Measurements from ENCODE around the gene TARS2.

Gene TARS2, protein sequence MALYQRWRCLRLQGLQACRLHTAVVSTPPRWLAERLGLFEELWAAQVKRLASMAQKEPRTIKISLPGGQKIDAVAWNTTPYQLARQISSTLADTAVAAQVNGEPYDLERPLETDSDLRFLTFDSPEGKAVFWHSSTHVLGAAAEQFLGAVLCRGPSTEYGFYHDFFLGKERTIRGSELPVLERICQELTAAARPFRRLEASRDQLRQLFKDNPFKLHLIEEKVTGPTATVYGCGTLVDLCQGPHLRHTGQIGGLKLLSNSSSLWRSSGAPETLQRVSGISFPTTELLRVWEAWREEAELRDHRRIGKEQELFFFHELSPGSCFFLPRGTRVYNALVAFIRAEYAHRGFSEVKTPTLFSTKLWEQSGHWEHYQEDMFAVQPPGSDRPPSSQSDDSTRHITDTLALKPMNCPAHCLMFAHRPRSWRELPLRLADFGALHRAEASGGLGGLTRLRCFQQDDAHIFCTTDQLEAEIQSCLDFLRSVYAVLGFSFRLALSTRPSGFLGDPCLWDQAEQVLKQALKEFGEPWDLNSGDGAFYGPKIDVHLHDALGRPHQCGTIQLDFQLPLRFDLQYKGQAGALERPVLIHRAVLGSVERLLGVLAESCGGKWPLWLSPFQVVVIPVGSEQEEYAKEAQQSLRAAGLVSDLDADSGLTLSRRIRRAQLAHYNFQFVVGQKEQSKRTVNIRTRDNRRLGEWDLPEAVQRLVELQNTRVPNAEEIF

DNA sequence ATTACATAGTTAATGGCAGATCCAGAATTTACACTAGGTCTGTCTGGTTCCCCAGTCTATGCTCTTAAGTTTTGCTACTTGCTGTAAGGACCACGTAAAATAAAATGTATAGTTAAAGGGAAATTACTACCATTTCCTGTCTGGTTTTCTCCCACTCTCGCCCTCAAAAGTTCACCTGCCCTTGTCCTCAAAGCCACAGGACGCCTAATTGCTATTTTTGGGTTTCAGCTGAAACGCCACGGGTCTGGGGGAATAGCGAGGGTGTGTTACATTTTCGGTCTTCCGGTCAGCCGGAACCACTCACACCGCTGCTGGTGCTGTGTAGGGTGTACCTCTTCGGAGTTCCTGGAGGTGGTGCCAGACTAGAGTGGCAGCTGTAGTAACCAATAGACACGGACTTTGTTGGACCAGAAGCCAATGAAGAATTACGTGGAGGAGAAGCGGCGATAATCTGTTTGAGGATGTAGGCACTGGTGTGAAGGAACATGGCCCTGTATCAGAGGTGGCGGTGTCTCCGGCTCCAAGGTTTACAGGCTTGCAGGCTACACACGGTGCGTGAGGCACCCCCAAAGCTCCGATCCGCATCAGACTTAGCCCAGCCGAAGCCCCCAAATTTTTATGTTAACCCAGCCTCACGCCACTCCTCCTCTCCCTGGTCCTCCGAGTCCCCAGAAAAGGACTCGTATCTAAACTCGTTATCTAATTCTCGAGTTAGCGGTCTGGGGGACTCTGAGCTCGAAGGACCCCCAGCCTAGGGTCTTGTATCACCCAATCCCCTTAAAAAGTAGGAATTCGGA, at the start of gene TARS2:
TARS2 (plus strand) TSS at position 454 of the 797 bp plus-strand sequence; CDS start at position 486, 32 bp downstream.
- peak; percentile 96 to 97 for DNase-seq

DNA sequence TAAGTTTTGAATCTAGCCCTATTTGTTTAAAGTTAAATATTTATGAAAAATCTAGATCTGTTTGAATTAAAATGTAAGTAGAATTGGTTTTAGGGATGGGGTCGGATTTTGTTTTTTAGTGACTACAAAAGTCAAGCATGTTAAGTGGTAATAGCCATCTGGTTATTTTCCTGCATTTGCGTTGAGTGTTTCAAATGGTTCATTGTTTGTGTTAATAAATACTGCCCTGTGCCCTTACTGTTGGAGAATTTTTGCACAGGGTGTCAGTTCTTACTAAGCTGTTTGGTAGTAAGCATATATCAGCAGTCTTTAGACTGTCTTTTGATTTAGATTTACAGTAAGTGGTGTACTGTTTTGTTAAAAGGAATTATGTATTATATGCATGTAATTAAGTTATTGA, 46.1 kb upstream of the TARS2 start:
- no peak for DNase-seq

DNA sequence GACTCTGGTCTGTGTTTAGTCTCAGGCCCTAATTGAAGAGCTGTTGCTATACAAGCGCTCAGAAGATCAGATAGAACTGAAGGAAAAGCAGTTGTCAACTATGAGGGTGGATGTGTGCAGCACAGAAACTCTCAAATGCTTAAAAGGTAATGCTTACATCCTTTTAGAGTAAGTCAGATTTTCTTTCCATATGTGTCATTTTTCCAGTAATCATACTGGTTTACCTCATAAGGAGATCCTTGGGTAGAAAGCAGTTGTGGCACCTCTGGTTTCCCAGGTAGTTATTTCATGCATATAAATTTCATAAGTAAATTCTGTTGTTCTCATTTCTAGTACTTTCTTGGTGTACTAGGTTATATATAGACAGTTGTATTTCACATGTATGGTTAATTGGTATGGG, 43.0 kb upstream of the TARS2 start:
- DNase-seq: no peak

DNA sequence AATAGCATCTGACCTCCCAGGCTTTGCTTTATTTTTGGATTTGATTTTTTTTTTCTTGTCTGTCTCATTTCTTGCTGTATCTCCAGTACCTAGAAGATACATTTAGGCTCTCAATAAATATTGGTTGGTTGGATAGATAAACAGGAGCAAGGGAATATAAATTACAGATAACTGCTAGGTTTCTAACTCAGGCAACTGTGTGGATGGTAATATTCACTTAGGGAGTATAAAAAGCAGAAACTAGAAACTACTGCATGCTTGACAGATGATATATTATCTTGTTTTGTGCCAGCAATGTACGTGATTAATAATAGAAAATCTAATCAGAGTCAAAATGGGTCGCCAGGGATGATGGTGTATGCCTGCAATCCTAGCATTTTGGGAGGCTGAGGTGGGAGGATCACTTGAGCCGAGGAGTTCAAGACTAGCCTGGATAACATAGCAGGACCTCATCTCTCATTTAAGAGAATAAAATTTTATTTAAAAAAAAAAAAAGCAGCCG, 31.0 kb upstream of the TARS2 start:
- DNase-seq: no peak

DNA sequence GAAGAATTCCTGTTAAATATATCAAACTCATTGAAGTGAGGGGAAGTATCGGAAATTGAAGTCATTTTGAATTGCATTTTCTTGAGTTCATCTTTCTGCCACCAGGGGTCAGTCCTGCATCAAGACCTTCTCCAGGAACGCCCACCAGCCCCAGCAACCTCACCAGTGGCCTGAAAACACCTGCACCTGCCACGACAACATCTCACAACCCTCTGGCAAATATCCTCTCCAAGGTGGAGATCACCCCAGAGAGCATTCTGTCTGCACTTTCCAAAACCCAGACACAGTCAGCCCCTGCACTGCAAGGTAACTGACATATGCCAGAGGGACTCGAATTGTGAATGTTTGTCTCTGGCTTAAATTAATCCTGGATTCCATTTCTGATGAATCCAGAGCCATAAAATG, 22.8 kb upstream of the TARS2 start:
- DNase-seq: peak; percentile 76 to 78

DNA sequence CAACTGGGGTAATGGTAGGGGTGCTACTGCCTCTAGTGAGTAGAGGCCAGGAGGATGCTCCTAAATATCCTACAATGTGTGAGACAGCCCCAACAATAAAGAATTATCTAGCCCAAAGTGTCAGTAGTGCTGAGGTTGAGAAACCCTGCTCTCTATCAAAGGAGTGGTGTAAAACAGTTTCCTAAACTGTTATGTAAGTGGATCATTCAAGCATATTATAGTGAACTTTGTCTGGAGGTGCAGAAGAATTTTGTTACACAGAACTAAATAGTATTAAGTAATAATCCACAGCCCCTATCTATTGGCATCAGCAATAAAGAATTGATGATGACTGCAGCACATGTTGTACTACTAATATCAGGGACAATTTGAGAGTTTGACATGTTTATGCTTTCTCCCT, 20.3 kb upstream of the TARS2 start:
- no peak for DNase-seq

DNA sequence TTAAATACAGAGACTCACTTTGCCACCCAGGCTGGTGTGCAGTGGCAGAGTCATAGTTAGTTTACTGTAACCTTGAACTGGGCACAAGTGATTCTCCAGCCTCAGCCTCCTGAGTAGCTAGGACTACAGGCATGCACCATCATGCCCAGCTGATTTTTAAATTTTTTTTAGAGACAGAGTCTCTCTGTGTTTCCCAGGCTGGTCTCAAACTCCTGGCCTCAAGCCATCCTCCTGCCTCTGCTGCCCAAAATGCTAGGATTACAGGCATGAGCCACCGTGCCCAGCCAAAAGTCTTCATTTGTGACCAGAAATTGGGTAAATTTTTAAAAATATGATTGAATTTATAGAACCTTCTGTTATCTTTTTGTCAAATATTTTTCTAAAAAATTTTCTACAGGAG, 17.9 kb upstream of the TARS2 start:
- DNase-seq: no peak

DNA sequence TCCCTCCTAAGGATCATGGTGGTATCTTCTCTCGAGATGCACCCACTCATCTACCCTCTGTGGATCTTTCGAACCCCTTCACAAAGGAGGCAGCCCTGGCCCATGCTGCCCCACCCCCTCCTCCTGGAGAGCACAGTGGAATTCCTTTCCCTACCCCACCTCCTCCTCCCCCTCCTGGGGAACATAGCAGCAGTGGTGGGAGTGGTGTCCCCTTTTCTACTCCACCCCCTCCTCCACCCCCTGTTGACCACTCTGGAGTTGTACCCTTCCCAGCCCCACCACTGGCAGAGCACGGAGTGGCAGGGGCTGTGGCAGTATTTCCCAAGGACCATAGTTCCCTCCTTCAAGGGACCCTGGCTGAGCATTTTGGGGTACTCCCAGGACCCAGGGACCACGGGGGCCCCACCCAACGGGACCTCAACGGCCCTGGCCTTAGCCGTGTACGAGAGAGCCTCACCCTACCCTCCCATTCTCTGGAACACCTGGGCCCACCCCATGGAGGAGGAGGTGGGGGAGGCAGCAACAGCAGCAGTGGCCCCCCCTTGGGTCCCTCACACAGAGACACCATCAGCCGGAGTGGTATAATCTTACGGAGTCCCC, 14.5 kb upstream of the TARS2 start:
- DNase-seq: no peak

DNA sequence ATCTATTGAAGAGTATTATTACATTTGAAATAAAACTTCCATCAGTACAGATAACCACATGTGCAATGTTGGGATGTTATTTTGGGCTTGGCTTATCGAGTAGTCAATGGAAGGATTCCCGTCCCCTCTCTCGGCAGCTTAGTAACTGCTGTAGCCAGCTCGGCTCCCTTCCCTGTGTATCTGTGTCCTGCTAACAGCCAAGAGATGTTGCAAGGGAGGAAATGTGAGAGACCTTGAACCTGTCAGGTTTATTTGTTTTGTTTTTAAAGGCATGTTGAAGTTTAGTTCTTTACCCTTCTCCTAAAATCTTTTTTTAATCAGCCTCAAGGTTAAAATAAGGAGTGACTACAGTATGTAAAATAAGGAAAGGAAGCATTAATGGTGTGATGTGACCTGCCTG, 13.6 kb upstream of the TARS2 start:
- no peak for DNase-seq

DNA sequence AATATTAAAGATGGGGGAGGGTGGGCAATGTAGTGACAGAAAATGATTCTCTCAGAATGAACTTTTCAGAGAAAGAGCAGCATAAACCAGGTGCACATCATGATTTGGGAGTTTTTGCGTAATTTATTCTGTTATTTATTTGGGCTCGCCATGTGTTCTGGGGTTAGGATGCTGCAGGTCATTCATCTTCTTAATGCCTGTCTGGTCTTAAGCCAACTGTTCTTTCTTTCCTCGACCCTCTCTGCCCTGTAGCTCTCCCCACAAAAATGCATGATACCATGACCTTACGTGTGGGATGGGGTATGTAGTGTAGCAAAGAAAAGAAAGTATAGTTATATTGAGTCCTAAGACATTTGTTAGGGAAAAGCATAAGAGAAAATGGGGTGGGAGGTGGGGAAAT, 12.3 kb upstream of the TARS2 start:
- no peak for DNase-seq

DNA sequence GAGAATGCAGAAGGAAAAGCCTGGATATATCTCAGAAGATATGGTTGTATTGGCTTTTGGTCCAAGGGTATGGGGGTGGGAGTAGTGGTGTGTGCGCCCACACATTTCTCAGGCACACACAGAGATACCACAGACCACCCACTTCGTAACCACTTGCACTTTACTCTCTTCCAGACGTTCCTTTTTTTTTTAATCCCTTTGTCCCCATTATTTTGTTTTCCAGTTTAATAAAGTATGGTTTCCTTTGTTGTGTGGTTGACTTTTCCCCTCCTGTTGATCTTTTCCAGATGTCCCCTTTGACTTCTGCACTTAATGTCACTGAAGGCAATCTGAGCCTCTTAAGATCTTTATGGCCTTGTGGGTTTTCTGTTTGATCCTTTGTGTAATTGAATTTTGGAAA, 10.5 kb upstream of the TARS2 start:
- no peak for DNase-seq

DNA sequence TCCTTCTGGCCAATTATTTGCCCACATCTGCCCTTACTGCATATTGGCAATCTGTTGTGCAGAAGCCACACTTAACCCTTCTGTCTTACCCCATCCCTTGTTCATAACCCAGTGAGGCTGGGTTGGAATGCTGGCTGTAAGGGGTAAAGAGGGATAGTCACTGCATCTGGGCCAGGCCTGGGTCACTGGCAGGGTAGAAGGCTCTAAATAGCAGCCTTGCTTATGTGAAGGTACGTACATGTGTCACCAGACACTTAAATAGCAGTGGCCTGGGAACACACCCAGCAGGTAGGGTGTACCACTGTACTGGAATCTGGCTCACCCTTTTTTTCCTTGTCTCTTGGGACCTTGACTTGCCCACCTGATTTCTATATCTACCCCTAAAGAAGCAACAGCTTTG, 9.9 kb upstream of the TARS2 start:
- no peak for DNase-seq

DNA sequence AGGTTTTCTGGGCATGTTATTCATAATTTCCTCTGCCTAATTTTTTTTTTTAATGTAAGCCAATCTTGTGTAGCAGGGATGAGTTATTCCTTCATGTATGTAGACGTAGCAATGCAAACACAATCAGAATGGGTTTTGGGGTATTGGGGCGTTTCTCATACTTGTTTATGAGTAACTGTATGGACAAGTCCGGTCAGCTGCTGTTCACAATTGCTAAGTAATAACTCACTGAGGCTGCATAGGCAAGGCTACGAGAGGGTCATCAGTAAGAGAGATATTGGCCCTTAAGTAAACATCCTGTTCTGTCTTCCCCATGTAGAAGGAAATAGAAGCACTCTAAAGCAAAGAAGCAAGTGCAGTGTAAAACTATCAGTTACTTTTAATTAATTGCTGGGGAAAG, 9.5 kb upstream of the TARS2 start:
- DNase-seq: no peak

DNA sequence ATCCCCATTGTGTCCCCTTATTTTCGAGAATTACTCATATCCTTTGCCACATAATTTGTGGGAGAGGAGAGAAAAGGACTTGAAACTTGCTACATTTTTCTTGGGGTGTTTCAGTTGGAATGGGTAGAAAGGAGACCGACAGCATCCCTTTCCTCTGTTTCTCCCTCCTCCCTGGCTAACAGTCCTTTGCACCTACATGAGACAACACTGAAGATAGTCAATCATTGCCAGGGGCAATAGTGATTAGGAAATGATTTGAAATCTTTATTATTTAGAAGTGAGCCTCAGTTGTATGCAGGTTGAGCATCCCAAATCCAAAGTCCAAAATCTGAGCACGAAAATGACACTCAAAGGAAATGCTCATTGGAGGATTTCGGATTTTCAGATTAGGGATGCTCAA, 7.8 kb upstream of the TARS2 start:
- DNase-seq: no peak

DNA sequence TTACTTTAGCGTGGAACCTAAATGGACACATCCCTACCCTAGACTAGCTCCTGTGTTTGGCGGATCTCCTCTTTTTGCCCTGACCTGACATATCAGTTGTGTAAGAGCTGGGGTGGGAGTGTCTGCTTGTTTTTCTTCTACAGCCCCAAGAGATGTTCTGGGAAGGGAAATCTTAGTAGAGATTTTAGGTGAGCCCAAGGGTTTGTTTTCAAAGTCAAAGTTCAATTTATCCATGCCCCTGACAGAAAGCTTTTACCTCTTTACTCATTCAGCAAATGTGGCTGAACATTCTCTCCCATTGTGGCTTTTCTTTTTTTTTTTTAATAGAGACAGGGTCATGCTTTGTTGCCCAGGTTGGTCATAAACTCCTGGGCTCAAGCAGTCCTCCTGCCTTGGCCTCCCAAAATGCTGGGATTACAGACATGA, 7.3 kb upstream of the TARS2 start:
- no peak for DNase-seq

DNA sequence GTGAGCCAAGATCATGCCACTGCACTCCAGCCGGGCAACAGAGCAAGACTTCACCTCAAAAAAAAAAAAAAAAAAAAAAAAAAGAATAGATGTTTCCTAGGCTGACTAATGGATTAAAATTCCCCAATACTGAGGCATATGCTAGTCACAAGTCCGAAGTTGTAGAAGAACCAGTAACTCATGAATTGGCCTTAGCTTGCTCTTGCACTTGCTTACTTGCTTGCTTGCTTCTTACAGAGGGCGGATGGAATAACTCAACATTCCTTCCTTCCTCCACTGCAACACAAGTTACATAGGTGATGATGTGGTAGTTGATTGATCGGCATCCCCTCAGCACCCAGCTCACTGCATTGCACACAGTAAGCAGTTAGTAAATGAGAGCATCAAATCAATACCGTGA, 2.8 kb upstream of the TARS2 start:
- DNase-seq: no peak

DNA sequence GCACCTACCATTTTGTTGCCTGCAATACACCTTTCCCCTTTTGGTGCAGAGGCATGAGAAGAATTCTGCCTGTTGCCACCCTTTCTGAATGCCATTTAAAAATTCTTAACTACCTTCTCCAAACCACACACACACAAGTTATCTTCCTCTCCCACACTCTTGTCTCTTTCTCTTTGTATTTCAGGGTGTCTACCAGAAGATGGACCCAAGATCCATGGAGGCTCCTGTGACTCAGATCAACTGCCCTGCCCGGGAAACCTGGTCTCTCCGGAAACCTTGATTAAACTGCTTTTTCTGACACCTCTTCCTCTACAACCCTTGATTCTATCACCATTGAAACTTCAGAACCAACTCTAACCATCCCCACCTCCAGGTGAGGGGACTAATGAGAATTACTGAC, 2.4 kb upstream of the TARS2 start:
- no peak for DNase-seq

DNA sequence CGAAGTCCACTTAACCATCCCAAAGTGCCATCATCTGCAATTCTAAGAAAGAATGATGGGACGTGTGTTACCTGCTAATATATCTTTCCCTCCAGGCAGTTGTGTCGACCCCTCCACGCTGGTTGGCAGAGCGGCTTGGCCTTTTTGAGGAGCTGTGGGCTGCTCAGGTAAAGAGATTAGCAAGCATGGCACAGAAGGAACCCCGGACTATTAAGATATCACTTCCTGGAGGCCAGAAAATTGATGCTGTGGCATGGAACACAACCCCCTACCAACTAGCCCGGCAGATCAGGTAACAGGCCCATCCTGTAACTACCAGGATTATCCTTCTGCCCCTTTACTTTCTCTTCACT, 520 bp downstream of the TARS2 start:
- DNase-seq: peak in 1 of 2 experiments; percentile 33

DNA sequence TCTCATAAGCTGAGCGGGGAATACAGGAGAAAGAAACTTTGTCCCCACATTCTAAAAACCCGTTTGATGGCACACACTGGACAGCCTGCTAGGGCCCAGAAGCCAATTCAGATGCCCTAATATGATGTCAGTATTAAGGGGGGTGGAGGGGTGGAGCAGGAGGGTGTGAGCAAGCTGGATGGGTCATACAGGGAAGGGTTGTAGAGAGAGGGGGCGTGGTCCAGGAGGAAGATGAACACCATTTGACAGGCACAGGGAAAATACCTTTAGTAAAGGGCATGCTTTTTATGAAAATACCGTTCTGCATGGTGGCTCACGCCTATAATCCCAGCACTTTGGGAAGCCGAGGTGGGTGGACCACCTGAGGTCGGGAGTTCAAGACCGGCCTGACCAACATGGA, 6.0 kb downstream of the TARS2 start:
- no peak for DNase-seq

DNA sequence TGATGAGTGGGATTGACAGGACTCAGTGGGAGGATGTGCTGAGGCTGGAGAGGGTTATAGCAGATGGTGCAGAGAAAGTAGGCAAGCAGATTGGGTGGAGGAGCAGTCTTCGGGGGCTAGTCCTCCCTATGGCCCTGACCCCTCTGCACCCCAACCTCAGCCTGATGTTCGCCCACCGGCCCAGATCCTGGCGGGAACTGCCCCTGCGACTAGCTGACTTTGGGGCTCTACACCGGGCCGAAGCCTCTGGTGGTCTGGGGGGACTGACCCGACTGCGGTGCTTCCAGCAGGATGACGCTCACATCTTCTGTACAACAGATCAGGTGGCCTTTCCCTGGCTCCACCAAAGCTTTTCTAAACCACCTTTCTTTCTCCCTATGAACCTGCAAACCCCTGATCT, 11.1 kb downstream of the TARS2 start:
- DNase-seq: no peak

DNA sequence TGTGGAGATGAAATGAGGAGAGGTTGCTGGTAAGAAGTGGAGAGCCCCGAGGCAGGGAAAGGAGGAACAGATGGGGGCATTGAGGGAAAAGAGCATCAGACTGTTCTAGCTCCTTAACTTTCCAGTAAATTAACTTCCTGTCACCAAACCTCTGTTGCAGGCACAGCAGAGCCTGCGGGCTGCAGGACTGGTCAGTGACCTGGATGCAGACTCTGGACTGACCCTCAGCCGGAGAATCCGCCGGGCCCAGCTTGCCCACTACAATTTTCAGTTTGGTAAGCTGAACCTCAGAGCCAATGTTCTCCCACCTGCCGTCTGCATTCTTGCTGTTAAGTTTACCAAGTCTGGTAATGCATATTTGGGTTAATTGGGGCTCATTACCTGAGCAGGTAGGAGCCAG, 18.2 kb downstream of the TARS2 start:
- DNase-seq: no peak

DNA sequence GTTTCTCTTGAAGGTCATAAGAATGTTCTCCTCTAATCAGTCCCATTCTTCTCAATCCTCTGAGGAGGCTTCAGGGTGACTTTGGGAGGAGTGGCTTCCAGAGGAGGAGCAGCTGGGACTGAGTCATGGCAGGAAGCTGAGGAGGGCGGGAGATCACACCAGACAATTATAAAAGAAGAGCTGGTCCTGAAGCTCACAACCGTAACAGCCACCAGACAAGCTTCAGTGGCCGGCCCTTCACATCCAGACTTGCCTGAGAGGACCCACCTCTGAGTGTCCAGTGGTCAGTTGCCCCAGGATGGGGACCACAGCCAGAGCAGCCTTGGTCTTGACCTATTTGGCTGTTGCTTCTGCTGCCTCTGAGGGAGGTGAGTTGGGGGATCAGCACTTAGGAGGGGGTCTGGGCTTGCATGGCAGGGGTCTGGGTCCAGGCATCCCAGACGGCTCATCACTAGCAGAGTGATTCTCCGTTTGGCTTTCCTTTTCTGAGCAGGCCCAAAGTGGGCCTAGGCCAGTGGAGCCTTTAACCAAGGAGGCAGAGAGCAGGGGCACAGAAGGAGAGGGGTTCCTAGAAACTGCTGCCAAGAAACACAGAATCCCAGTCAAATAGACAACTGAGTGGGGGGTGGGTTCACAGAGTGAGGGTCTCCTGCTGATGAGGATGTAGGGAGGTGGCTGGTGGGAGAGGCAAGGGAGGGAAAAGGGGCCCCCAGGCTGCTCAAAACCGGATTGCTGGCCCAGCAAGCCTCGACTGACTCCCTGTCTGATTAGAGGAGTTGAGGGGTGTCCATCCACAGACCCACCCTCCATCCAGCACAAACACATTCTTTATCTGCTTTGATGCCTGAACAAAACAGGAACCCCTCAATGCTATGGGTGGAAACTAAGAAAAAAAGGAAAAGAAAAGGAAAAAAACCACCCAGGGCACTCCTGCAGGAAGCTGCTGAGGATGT, 21.0 kb downstream of the TARS2 start, which contains the start of gene ECM1:
ECM1 (plus strand) TSS at position 198 of the 953 bp plus-strand sequence; CDS start at position 299, 101 bp downstream.
- no peak for DNase-seq

All from activated T-cell treated with anti-CD3 and anti-CD28 coated beads, Interleukin-2, amount 50 U/mL, for 48 hours (primary cell).